ENCODE measurements around the gene HMX1. TPM values are rescaled to one million over a fixed set of nuclear protein-coding genes. Genes with fewer than 3 reads are reported as not detected.

HMX1 gene
- total and polyA plus RNA-seq, 12 donors, result 2.7 TPM; not detected in 11

DNA sequence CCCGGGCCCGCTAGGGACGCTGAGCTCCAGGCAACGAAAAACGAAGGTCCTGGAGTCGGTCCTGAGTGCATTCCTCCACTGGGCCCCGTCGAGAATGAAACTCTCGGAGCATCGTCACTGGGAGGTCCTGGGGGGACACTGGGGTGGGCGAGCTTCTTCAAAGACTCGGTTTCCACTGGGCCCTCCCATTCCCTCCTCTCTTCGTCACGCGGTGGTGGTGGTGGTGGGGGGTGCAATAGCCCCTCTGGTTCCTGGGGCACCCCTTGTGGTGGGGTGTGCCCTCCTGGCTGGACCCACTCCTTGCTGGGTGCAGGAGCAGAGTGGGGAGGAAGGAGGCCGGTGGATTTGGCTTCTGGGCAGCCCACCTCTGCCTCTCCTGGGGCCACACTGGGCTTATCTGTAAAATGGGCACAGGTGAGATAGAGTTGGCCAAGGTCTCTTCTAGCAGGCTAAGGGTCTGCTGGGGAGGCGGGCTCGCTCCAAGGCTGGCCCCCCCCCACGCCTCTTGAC, 12.9 kb downstream of the HMX1 start:
- no peak for DNase-seq
- peaks cover 0 to 7% of the 10 kb centered on the region in 2 donors for H3K4me1 ChIP-seq (replicated peaks in 1 of 2)
- H3K36me3 ChIP-seq (replicated peaks in 1 of 2), result no peaks in the 10 kb centered on the region
- H3K27ac ChIP-seq, result no peak overlapping the region
- no peak for TF ChIP-seq POLR2A (IDR thresholded peaks at IDR 0.05)
- TF ChIP-seq, protein P1, sequence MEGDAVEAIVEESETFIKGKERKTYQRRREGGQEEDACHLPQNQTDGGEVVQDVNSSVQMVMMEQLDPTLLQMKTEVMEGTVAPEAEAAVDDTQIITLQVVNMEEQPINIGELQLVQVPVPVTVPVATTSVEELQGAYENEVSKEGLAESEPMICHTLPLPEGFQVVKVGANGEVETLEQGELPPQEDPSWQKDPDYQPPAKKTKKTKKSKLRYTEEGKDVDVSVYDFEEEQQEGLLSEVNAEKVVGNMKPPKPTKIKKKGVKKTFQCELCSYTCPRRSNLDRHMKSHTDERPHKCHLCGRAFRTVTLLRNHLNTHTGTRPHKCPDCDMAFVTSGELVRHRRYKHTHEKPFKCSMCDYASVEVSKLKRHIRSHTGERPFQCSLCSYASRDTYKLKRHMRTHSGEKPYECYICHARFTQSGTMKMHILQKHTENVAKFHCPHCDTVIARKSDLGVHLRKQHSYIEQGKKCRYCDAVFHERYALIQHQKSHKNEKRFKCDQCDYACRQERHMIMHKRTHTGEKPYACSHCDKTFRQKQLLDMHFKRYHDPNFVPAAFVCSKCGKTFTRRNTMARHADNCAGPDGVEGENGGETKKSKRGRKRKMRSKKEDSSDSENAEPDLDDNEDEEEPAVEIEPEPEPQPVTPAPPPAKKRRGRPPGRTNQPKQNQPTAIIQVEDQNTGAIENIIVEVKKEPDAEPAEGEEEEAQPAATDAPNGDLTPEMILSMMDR (IDR thresholded peaks at IDR 0.05), result no peak
- 1 to 21% (median 6%) methylated on average over 3 to 19 of the region's 19 CpGs for WGBS, 4 donors
- peaks cover 89% of the 10 kb centered on the region for H3K27me3 ChIP-seq
- intact Hi-C loops (cut with DNase I), result no loop called here
- no peak overlapping the region for H3K4me3 ChIP-seq
- no peaks in the 10 kb centered on the region for H3K9me3 ChIP-seq (replicated peaks in 1 of 3)

DNA sequence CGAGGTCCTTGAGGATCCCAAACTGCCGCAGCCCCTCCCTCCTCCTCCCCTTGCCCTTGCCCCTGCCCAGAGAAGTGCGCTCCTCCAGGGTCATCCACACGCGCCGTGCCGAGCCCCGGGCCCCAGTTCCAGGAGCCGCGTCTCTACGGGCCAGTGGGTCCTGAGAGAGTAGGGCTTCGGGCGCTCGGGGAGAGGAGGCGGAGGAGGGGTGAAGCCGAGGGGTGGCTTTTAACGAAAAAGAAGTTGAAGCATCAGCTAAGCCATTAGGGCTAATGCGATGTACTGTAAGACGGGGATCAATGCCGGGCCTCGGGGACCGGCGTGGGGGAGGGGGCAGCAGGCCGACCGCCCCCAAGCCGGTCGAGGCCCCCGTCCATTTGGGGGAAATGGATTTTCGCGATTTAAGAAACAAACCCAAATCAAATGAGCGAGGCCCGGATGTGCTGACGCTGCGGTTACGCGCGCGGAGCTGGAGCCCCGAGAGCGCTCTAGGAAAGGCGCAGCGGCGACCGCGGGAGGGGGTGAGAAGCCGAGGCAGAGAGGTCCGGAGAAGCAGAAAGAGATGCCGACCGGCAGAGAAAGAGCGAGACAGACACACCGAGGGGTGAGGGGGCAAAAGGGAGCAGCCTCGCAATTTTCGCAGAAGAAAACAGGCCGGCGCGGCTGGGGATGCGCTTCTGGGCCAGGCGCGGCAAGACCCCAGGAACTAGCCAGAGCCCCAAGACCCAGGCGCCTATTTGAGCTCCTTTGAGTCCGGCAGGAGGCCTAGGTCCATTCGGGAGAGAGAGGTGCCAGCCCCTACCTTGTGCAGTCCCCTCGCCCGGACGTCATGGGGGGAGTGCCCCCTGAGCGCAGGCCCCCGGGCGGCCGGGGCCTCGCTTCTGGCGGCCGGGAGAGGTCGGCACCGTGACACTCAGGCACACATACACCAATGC, 13.6 kb downstream of the HMX1 start:
- DNase-seq, result no peak
- Histone ChIP-seq H3K27ac (no peak overlapping the region), H3K4me3 (no peak overlapping the region), H3K27me3 (peaks cover 86% of the 10 kb centered on the region), H3K9me3 (replicated peaks in 1 of 3) (no peaks in the 10 kb centered on the region), H3K4me1 (replicated peaks in 1 of 2) (peaks cover 0 to 7% of the 10 kb centered on the region in 2 donors), H3K36me3 (replicated peaks in 1 of 2) (no peaks in the 10 kb centered on the region)
- TF ChIP-seq POLR2A (IDR thresholded peaks at IDR 0.05), result no peak
- TF ChIP-seq, protein P1 (IDR thresholded peaks at IDR 0.05), result no peak
- WGBS, 4 donors, result 1 to 2% (median 2%) methylated on average over 50 to 74 of the region's 74 CpGs
- intact Hi-C loops (cut with DNase I), result no loop called here

DNA sequence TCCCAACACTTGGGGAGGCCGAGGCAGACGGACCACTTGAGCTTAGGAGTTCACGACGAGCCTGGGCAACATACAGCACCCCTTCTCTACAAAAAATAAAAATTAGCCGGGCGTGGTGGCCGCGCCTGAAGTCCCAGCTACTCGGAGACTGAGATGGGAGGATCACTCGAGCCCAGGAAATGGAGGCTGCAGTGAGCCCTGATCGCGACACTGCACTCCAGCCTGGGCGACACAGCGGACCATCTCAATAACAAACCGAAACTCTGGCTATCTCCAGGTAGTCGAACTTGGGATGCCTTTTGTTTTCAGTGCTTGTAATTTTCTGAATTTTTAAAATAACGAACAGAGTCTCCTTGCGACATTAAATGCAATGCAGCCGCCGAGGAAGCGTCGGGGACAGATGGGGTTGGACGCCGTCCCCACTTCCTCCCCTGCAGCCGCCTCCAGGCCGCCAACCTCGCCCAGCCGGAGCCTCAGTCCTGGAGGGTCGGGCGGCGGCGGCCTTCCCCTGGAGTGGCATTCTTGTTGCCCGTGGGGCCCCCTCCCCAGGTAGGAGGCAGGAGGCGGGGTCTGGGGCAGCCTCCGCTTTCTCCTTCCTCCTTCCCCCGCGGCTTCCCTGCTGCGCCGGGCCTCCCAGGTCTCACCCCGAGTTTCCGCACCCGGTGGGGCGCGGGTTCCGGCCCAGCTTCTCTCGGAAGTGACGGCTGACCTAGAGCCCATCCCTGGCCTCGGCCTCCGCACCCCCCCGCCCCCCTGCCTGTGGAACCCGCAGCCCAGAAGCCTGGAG, 14.6 kb downstream of the HMX1 start:
- Histone ChIP-seq H3K9me3 (replicated peaks in 1 of 3) (no peaks in the 10 kb centered on the region), H3K4me1 (replicated peaks in 1 of 2) (peaks cover 0 to 7% of the 10 kb centered on the region in 2 donors), H3K36me3 (replicated peaks in 1 of 2) (no peaks in the 10 kb centered on the region), H3K27ac (no peak overlapping the region), H3K4me3 (peak overlapping the region in 1 of 4 donors; percentile 23), H3K27me3 (peaks cover 81% of the 10 kb centered on the region)
- no peak for DNase-seq
- TF ChIP-seq, protein P1 (IDR thresholded peaks at IDR 0.05), result no peak
- TF ChIP-seq POLR2A (IDR thresholded peaks at IDR 0.05), result no peak
- 2 to 7% (median 4%) methylated on average over 28 to 51 of the region's 51 CpGs for WGBS, 4 donors
- intact Hi-C loops (cut with DNase I), result no loop called here

DNA sequence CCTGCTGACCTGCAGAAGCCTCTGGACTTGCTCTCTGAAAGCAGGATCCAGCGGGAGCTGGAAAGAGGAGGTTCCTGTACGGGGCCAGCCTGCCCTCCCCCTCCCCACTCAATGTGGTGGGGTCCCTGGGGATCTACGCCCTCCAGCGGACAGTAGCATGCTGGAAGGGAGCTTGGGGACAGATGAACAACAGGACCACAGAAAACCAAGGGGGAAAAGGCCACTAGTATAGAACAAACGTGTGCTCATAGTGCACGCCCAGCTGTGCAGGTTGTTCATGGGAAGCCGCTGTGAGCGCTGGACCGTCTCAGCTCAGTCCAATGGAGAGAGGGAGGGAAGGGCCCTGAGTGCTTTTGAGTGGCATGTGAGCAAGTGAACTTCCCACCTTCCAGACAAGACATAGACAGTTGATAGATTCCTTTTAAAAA, 15.8 kb downstream of the HMX1 start:
- H3K4me3 ChIP-seq, result no peak overlapping the region
- TF ChIP-seq, protein P1 (IDR thresholded peaks at IDR 0.05), result no peak
- no peak for TF ChIP-seq POLR2A (IDR thresholded peaks at IDR 0.05)
- H3K9me3 ChIP-seq (replicated peaks in 1 of 3), result no peaks in the 10 kb centered on the region
- 5 to 8% (median 6%) methylated on average over 9 of the region's 9 CpGs for whole genome bisulfite sequencing, 4 donors
- peaks cover 71% of the 10 kb centered on the region for H3K27me3 ChIP-seq
- no peaks in the 10 kb centered on the region for H3K36me3 ChIP-seq (replicated peaks in 1 of 2)
- DNase-seq, result no peak
- intact Hi-C loops (cut with DNase I), result no loop called here
- H3K27ac ChIP-seq, result no peak overlapping the region
- H3K4me1 ChIP-seq (replicated peaks in 1 of 2), result peaks cover 0 to 7% of the 10 kb centered on the region in 2 donors
